ENCODE data around the gene PRDM7.

GRCh38 chr16:90077240-90077756, at the start of gene PRDM7:
- TF ChIP-seq POLR2A (IDR thresholded peaks at IDR 0.05) (no peak), EP300 (IDR thresholded peaks at IDR 0.05) (no peak), POLR2AphosphoS5 (IDR thresholded peaks at IDR 0.05) (peak; percentile 29)
- TF ChIP-seq, protein P1, sequence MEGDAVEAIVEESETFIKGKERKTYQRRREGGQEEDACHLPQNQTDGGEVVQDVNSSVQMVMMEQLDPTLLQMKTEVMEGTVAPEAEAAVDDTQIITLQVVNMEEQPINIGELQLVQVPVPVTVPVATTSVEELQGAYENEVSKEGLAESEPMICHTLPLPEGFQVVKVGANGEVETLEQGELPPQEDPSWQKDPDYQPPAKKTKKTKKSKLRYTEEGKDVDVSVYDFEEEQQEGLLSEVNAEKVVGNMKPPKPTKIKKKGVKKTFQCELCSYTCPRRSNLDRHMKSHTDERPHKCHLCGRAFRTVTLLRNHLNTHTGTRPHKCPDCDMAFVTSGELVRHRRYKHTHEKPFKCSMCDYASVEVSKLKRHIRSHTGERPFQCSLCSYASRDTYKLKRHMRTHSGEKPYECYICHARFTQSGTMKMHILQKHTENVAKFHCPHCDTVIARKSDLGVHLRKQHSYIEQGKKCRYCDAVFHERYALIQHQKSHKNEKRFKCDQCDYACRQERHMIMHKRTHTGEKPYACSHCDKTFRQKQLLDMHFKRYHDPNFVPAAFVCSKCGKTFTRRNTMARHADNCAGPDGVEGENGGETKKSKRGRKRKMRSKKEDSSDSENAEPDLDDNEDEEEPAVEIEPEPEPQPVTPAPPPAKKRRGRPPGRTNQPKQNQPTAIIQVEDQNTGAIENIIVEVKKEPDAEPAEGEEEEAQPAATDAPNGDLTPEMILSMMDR (IDR thresholded peaks at IDR 0.05) = peak in 1 of 4 experiments; percentile 6

All from gastroesophageal sphincter (tissue), 3 donors.